Astrocyte of the cerebellum (primary cell): Measurements from ENCODE around the gene C2orf92.

Experiments used
- DNase-seq: peaks from one replicate; pipeline ENCODE4 v3.0.0-alpha.2; 2011; ENCODE audit warnings: low read depth
- H3K4me3 ChIP-seq: 2 replicates; pipeline ENCODE4 v1.5.1; 2011; ENCODE audit warnings: mild to moderate bottlenecking, low read depth, low read length, moderate library complexity
- CTCF ChIP-seq: IDR thresholded peaks from 2 replicates; pipeline ENCODE4 v1.5.1; 2012; ENCODE audit warnings: low read length, low read depth, moderate library complexity, mild to moderate bottlenecking; ENCODE audit errors: missing control alignments
- in situ Hi-C: cut with HindIII; loops from 2 replicates; pipeline ENCODE4 v1.10.0; 2017; ENCODE audit warnings: low sequenced_read_pairs

C2orf92 gene

GRCh38 chr2:97734061-97735051 lies 64.8 kb downstream of the C2orf92 start:
- no peak overlapping the region for H3K4me3 ChIP-seq
- no peak for TF ChIP-seq CTCF
- in situ Hi-C loops: no loop called here
- no peak for DNase-seq

GRCh38 chr2:97735161-97735561 lies 65.6 kb downstream of the C2orf92 start:
- in situ Hi-C loops: no loop called here
- TF ChIP-seq CTCF: no peak
- no peak for DNase-seq
- no peak overlapping the region for H3K4me3 ChIP-seq

GRCh38 chr2:97736185-97736584 lies 66.7 kb downstream of the C2orf92 start:
- DNase-seq: no peak
- in situ Hi-C loops: no loop called here
- no peak for TF ChIP-seq CTCF
- H3K4me3 ChIP-seq: no peak overlapping the region

DNA sequence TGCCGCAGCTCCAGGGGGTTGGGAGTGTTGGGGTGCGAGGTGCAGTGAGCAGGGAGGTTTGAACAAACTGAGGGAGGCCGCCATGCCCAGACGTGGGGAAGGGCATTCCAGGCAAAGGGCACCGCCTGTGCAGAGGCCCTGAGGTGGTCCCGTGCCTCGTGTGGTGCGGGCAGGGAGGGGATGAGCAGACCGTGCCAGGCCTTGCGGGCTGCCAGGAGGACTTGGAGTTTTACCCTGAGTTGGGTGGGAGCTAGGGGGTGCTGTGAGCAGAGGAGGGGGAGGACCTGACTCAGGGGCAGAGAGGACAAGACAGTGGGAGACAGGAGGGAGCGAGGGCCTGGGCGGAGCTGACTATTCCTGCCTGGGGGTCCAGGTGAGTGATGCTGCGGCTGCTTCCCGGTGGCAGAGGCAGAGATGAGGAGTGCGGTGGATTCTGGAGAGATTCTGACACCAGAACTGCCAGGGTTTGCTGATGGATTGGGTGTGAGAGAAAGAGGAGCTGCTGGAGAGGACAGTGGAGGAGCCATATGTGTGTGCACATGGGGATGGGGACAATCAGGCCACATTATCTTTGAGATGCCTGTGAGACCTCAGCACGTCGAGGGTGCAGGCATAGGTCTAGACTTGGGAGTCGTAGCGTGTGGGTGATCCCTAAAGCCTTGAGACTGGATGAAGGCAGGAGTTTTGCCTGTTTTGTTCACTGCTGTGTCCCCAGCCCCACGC lies 67.3 kb downstream of the C2orf92 start:
- no peak for DNase-seq
- in situ Hi-C loops: no loop called here
- no peak for TF ChIP-seq CTCF
- H3K4me3 ChIP-seq: no peak overlapping the region

- in situ Hi-C loops: no loop called here
Observed at GRCh38 chr2:97737421-97738178, 68.1 kb downstream of the C2orf92 start.

More at GRCh38 chr2:97737421-97738178, 68.1 kb downstream of the C2orf92 start:
- H3K4me3 ChIP-seq: no peak overlapping the region
- no peak for TF ChIP-seq CTCF
- no peak for DNase-seq
